Karpas-422 (cell line): ENCODE results near the gene RTN4RL1. TPM values are rescaled to one million over a fixed set of nuclear protein-coding genes. Genes with fewer than 3 reads are reported as not detected.
"Not testable (repeated sequence)": the region's sequence is repeated elsewhere in the genome, so short reads cannot be mapped to it uniquely, and the experiment has no call there.

Source experiments
- DNase-seq: peaks from one replicate; pipeline ENCODE4 v3.0.0-alpha.2; 2015
- H2AFZ ChIP-seq: fragments of 200-600 bp; sonication (generic); 2 replicates; pipeline ENCODE4 v1.6.1; 2014; ENCODE audit warnings: antibody characterized with exemption, low read length, mixed read lengths
- H3K27ac ChIP-seq: fragments of 200-600 bp; sonication (generic); 2 replicates; pipeline ENCODE4 v1.5.1; 2014; ENCODE audit warnings: mild to moderate bottlenecking, low read length, moderate library complexity
- H3K27me3 ChIP-seq: fragments of 200-600 bp; sonication (generic); 2 replicates; pipeline ENCODE4 v1.6.1; 2014; ENCODE audit warnings: low read length, mixed read lengths
- H3K36me3 ChIP-seq: fragments of 200-600 bp; sonication (generic); 2 replicates; pipeline ENCODE4 v1.6.1; 2014; ENCODE audit warnings: low read length, mixed read lengths; ENCODE audit not compliant: insufficient read depth
- H3K4me1 ChIP-seq: fragments of 200-600 bp; sonication (generic); 2 replicates; pipeline ENCODE4 v1.6.1; 2014; ENCODE audit warnings: mild to moderate bottlenecking, low read length, mixed read lengths
- H3K4me2 ChIP-seq: fragments of 200-600 bp; sonication (generic); 2 replicates; pipeline ENCODE4 v1.6.1; 2014; ENCODE audit warnings: low read length, low read depth, mild to moderate bottlenecking; ENCODE audit not compliant: poor library complexity, severe bottlenecking
- H3K4me3 ChIP-seq: fragments of 200-600 bp; sonication (generic); 2 replicates; pipeline ENCODE4 v1.5.1; 2014; ENCODE audit warnings: mild to moderate bottlenecking, antibody characterized with exemption, low read length, mixed read lengths
- H3K79me2 ChIP-seq: fragments of 200-600 bp; sonication (generic); 2 replicates; pipeline ENCODE4 v1.6.1; 2014; ENCODE audit warnings: mild to moderate bottlenecking, low read length, mixed read lengths
- H3K9ac ChIP-seq: fragments of 200-600 bp; sonication (generic); 2 replicates; pipeline ENCODE4 v1.6.0; 2014; ENCODE audit warnings: low read length
- H3K9me2 ChIP-seq: fragments of 200-600 bp; sonication (generic), shearing (Covaris generic); replicated peaks from 2 replicates; pipeline ENCODE4 v1.6.0; 2014; ENCODE audit warnings: mild to moderate bottlenecking, low read length, moderate library complexity; ENCODE audit not compliant: insufficient read depth
- H3K9me3 ChIP-seq: fragments of 300-700, 200-600 bp; sonication (generic); 2 replicates; pipeline ENCODE4 v1.6.1; 2014; ENCODE audit warnings: low read length, mixed read lengths
- H4K20me1 ChIP-seq: fragments of 200-600 bp; sonication (generic); 2 replicates; pipeline ENCODE4 v1.6.1; 2014; ENCODE audit warnings: mild to moderate bottlenecking, antibody characterized with exemption, low read length, low read depth; ENCODE audit not compliant: insufficient read depth
- total RNA-seq: library from RNA; depleted of rRNA; stranded (reverse); fragments of >200 nt; shearing (Covaris generic); gene quantifications from 2 replicates; pipeline ENCODE4 v1.2.3, GENCODE V29; 2014; ENCODE audit warnings: low replicate concordance

Gene RTN4RL1
- total RNA-seq, 1 experiment from 2014 or later: 0.30 TPM

- Histone ChIP-seq H3K27ac (no peak overlapping the region), H3K4me3 (no peak overlapping the region), H3K4me2 (no peak overlapping the region), H4K20me1 (no peaks in the 10 kb centered on the region), H3K4me1 (peaks cover 22% of the 10 kb centered on the region), H2AFZ (no peak overlapping the region), H3K9me3 (no peaks in the 10 kb centered on the region), H3K79me2 (no peaks in the 10 kb centered on the region), H3K27me3 (no peaks in the 10 kb centered on the region), H3K9me2 (no peaks in the 10 kb centered on the region), H3K36me3 (no peaks in the 10 kb centered on the region), H3K9ac (no peak overlapping the region)
- DNase-seq: no peak
These were observed 5.4 kb downstream of the RTN4RL1 start for GRCh38 chr17:2019723-2020122.

- no peak overlapping the region for H3K4me3 ChIP-seq
These were observed 6.2 kb downstream of the RTN4RL1 start for GRCh38 chr17:2018716-2019510.

GRCh38 chr17:2017274-2017941, 7.7 kb downstream of the RTN4RL1 start:
- Histone ChIP-seq H3K4me2 (peak overlapping the region; percentile 32), H4K20me1 (no peaks in the 10 kb centered on the region), H3K4me1 (peaks cover 19% of the 10 kb centered on the region), H3K9ac (no peak overlapping the region), H3K27me3 (no peaks in the 10 kb centered on the region), H3K79me2 (no peaks in the 10 kb centered on the region), H3K4me3 (no peak overlapping the region), H3K9me3 (no peaks in the 10 kb centered on the region), H3K27ac (no peak overlapping the region), H3K36me3 (no peaks in the 10 kb centered on the region), H3K9me2 (no peaks in the 10 kb centered on the region), H2AFZ (no peak overlapping the region)
- peak; percentile 59 for DNase-seq

More at GRCh38 chr17:2018716-2019510, 6.2 kb downstream of the RTN4RL1 start:
- no peaks in the 10 kb centered on the region for H3K27me3 ChIP-seq
- no peaks in the 10 kb centered on the region for H3K9me2 ChIP-seq
- no peaks in the 10 kb centered on the region for H3K9me3 ChIP-seq
- no peak for DNase-seq
- H3K27ac ChIP-seq: no peak overlapping the region
- peaks cover 19% of the 10 kb centered on the region for H3K4me1 ChIP-seq
- no peaks in the 10 kb centered on the region for H4K20me1 ChIP-seq
- H3K79me2 ChIP-seq: no peaks in the 10 kb centered on the region
- H3K9ac ChIP-seq: no peak overlapping the region
- no peak overlapping the region for H2AFZ ChIP-seq
- no peak overlapping the region for H3K4me2 ChIP-seq
- H3K36me3 ChIP-seq: no peaks in the 10 kb centered on the region

GRCh38 chr17:2016494-2016893, 8.6 kb downstream of the RTN4RL1 start:
- no peak overlapping the region for H3K4me3 ChIP-seq
- peaks cover 19% of the 10 kb centered on the region for H3K4me1 ChIP-seq
- no peak overlapping the region for H2AFZ ChIP-seq
- no peak for DNase-seq
- H3K9me3 ChIP-seq: no peaks in the 10 kb centered on the region
- H3K79me2 ChIP-seq: no peaks in the 10 kb centered on the region
- no peak overlapping the region for H3K27ac ChIP-seq
- no peaks in the 10 kb centered on the region for H4K20me1 ChIP-seq
- H3K9me2 ChIP-seq: no peaks in the 10 kb centered on the region
- H3K4me2 ChIP-seq: no peak overlapping the region
- no peak overlapping the region for H3K9ac ChIP-seq
- H3K27me3 ChIP-seq: no peaks in the 10 kb centered on the region
- H3K36me3 ChIP-seq: no peaks in the 10 kb centered on the region

- Histone ChIP-seq H2AFZ (no peak overlapping the region), H3K27me3 (no peaks in the 10 kb centered on the region), H3K9me2 (no peaks in the 10 kb centered on the region)
These were observed 9.8 kb downstream of the RTN4RL1 start for GRCh38 chr17:2015314-2015713.

GRCh38 chr17:2013994-2014317, 11.2 kb downstream of the RTN4RL1 start:
- Histone ChIP-seq H3K9ac (no peak overlapping the region), H3K27me3 (no peaks in the 10 kb centered on the region), H3K9me3 (no peaks in the 10 kb centered on the region), H3K4me1 (peaks cover 13% of the 10 kb centered on the region), H3K27ac (no peak overlapping the region), H3K9me2 (no peaks in the 10 kb centered on the region), H3K79me2 (no peaks in the 10 kb centered on the region), H3K4me3 (no peak overlapping the region), H2AFZ (no peak overlapping the region), H3K4me2 (no peak overlapping the region), H3K36me3 (no peaks in the 10 kb centered on the region), H4K20me1 (no peaks in the 10 kb centered on the region)
- no peak for DNase-seq

More at GRCh38 chr17:2015314-2015713, 9.8 kb downstream of the RTN4RL1 start:
- H3K27ac ChIP-seq: no peak overlapping the region
- H3K4me2 ChIP-seq: no peak overlapping the region
- no peaks in the 10 kb centered on the region for H4K20me1 ChIP-seq
- H3K9ac ChIP-seq: no peak overlapping the region
- H3K4me3 ChIP-seq: no peak overlapping the region
- no peaks in the 10 kb centered on the region for H3K79me2 ChIP-seq
- DNase-seq: no peak
- H3K9me3 ChIP-seq: no peaks in the 10 kb centered on the region
- peaks cover 13% of the 10 kb centered on the region for H3K4me1 ChIP-seq
- H3K36me3 ChIP-seq: no peaks in the 10 kb centered on the region

- H2AFZ ChIP-seq, H3K9me2 ChIP-seq, H4K20me1 ChIP-seq, H3K79me2 ChIP-seq, H3K9me3 ChIP-seq, DNase-seq, H3K27ac ChIP-seq, H3K27me3 ChIP-seq, H3K9ac ChIP-seq, H3K36me3 ChIP-seq, H3K4me3 ChIP-seq, H3K4me2 ChIP-seq: not testable (repeated sequence)
- peaks cover 13% of the 10 kb centered on the region for H3K4me1 ChIP-seq
These were observed 11.7 kb downstream of the RTN4RL1 start for GRCh38 chr17:2013220-2013993.

GRCh38 chr17:2012499-2012898, 12.6 kb downstream of the RTN4RL1 start:
- no peaks in the 10 kb centered on the region for H3K9me3 ChIP-seq
- H3K4me2 ChIP-seq: no peak overlapping the region
- no peak overlapping the region for H3K4me3 ChIP-seq

More at GRCh38 chr17:2012499-2012898, 12.6 kb downstream of the RTN4RL1 start:
- Histone ChIP-seq H3K27me3 (no peaks in the 10 kb centered on the region), H3K4me1 (peaks cover 5% of the 10 kb centered on the region), H3K79me2 (no peaks in the 10 kb centered on the region), H4K20me1 (no peaks in the 10 kb centered on the region), H3K36me3 (no peaks in the 10 kb centered on the region), H3K9ac (no peak overlapping the region), H3K9me2 (no peaks in the 10 kb centered on the region), H3K27ac (no peak overlapping the region), H2AFZ (no peak overlapping the region)
- DNase-seq: no peak
